ENCODE data around the gene TIMM22.
"Not testable (repeated sequence)": the region's sequence is repeated elsewhere in the genome, so short reads cannot be mapped to it uniquely, and the experiment has no call there.

The TIMM22 gene

GRCh38 chr17:973053-973452 lies 23.9 kb upstream of the TIMM22 start:
- no peak for DNase-seq (ENCODE audit: low read depth)

- DNase-seq (ENCODE audit: low read depth) = not testable (repeated sequence)
These were observed 22.2 kb upstream of the TIMM22 start for GRCh38 chr17:974778-975177.

- no peak for DNase-seq (ENCODE audit: low read depth)
These were observed 21.5 kb upstream of the TIMM22 start for GRCh38 chr17:975371-975915.

- DNase-seq (ENCODE audit: low read depth) = no peak
These were observed 20.6 kb upstream of the TIMM22 start for GRCh38 chr17:976312-976711.

DNA sequence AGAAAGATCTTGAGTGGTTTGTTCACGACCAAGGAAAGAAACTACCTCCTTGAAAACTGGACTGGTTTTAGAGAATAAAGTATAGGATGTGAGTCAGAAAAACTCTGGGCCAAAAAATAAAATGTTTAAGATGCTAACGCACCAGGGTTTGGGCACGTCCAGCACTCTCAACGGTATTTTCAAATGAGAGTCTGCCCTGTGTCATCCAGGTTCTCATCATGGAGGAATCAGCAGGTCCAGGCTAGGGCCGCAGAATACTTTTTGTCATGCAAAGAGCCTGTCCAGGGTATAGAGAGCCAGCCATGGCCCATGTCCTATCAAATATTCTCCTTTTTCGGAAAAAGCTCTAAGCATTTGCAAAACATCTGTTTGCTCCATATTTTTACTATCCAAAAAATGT lies 19.8 kb upstream of the TIMM22 start:
- DNase-seq (ENCODE audit: low read depth) = peak; percentile 74

GRCh38 chr17:978103-979093 lies 18.5 kb upstream of the TIMM22 start:
- peak; percentile 56 for DNase-seq (ENCODE audit: low read depth)

DNA sequence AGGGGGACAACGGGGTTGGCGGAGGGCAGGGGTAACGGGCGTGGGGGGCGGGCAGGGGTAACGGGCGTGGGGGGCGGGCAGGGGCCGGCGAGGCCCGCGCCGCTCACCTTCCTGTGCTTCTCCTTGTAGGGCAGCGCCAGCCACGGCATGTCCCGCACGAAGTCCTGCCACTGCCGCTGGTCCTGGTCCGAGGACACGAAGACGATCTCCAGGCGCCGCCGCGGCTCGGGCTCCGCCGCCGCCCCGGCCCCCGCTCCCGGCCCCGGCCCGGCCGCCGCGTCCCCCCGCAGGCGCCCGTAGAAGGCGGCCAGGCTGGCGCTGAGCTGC lies 17.8 kb upstream of the TIMM22 start:
- no peak for DNase-seq (ENCODE audit: low read depth)

GRCh38 chr17:979539-980405 lies 17.2 kb upstream of the TIMM22 start, which contains the start of gene NXN:
Gene NXN, minus strand, starts transcription at chr17:979776.
- peak; percentile 79 for DNase-seq (ENCODE audit: low read depth)

DNA sequence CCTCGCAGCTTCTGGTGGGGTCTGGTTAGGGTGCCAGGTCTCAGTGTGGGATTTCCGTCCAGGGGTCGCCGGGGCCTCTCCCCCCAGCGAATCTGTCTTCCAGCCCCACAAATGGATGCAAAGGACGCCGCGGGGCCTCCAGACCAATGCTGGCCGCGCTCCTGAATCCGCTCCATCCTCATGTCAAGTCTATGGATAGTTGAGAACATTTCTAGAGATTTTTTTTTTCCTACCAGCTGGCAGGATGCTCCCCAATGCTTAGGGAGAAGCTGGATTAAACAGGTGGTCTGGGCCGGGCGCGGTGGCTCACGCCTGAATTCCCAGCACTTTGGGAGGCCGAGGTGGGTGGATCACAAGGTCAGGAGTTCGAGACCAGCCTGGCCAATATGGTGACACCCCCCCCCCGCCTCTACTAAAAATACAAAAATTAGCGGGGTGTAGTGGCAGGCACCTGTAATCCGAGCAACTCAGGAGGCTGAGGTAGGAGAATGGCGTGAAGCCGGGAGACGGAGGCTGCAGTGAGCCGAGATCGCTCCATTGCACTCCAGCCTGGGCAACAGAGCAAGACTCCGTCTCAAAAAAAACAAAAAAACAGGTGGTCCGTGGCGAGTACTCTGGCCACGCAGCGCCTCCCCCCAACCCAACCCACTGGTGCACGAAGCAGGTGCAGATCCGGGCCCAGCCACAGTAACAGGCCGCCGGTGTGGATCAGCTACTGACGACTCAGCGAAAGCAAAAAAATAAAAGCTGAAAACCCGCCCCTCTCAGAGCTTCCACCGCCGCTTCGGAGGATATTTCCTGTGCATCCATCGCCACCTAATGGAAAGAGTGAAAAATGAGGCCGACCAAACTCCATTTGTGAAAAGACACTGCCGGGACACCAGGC lies 16.3 kb upstream of the TIMM22 start:
- DNase-seq (ENCODE audit: low read depth) = peak; percentile 94

GRCh38 chr17:981292-981658 lies 15.7 kb upstream of the TIMM22 start:
- no peak for DNase-seq (ENCODE audit: low read depth)

DNA sequence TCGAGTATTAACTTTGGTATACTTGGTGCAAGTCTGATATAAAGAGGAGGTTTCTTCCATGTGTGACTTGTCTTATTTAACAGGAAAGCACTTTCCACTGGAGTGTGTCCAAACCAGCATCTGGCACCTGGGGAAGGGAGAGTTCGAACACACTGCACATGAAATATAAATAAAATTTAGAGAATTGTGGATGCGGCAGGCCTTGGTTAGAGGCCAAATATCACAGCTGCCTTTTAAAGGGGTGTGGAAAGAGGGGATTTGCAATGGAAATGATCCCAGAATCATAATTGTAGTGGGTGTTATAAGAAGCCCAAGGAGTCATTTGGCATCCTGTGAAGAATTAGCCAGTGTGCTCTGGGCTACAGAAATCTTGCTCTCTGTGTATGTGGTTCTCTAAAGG lies 13.0 kb upstream of the TIMM22 start:
- no peak for DNase-seq (ENCODE audit: low read depth)

DNA sequence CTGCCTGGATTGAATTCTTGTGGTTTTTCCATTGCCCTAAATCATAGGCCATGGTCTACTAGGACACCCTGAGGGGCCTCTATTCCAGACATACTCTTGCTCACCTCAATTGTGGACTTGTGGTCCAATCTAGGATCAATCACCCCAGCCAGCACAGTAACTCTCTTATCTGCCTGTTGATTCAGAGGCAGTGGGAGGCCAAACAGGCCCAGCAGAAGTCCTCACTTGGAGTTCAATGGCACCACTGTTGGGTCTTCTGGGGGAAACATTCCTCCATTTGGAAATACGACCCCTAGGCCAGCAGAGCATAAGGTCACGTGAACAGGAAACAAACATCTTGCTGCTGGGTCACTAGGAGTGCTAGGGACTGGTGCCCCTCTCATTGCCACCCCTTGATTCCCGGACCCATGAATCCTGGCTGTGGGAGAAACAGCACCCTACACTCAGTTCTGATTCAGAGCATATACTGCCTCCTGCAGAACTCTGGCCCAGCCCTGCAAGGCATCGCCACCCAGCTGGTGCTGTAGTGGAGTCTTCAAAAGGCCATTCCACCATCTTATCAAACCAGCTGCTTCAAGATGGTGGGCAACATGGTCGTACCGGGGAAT lies 10.5 kb upstream of the TIMM22 start:
- no peak for DNase-seq (ENCODE audit: low read depth)

DNA sequence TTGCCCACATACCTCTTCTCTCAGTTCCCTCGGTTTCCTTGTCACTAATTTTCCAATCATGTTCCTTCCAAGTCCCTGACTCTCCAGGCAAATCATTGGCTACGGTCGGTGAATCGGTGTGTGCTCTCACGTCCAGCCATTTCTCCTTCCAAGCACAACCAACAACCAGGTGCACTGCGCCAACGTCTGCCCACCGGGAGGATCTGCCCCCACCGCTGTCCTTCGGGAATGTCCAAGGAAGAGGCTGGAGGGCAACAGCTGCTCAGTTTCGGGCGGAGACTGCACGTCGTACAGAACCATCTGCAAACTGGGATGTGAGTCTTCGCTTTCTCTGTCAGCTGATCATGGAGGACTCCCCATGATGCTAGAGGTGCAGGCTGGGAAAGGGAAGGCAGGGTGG lies 9.0 kb upstream of the TIMM22 start:
- DNase-seq (ENCODE audit: low read depth) = no peak

GRCh38 chr17:988561-988960 lies 8.4 kb upstream of the TIMM22 start:
- DNase-seq (ENCODE audit: low read depth) = no peak

DNA sequence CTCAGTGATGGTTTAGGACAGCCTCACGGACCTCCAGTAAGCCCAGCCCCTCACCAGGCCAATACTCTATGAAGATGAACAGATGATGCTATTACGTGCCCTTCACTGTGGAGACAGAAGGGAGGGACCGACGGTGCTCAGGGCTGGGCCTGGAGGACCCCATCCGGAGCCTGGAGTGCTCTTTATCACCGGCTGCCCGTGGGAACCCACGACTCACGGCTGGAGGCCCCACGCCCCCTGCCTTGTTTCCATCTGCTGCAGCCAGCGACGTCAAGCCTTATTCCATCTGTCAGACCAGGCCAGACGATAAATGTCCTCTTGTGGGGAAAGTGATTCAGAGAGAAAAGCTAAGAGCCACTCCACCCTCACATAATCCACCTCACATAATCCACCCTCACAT lies 4.0 kb upstream of the TIMM22 start:
- no peak for DNase-seq (ENCODE audit: low read depth)

GRCh38 chr17:995324-995723 lies 1.6 kb upstream of the TIMM22 start:
- not testable (repeated sequence) for DNase-seq (ENCODE audit: low read depth)

DNA sequence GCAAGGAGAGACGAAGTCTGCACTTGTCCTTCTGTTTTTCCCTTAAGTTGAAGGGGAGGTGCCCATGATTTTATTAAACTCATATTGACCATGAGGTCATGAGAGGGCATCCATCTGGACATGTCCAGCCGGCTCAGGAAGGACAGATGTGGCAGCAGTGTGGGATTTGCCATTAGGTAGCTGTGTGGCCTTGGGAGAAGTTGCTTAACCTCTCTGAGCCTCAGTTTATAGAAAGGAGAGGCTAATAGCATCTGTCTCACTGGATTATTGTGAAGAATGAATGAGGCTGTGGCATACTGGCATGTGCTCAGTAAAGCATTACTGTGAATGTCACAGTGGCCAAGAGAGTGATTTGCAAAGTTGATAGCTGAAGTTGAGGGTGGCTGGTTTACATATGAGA lies 1.2 kb downstream of the TIMM22 start:
- DNase-seq (ENCODE audit: low read depth) = no peak

DNA sequence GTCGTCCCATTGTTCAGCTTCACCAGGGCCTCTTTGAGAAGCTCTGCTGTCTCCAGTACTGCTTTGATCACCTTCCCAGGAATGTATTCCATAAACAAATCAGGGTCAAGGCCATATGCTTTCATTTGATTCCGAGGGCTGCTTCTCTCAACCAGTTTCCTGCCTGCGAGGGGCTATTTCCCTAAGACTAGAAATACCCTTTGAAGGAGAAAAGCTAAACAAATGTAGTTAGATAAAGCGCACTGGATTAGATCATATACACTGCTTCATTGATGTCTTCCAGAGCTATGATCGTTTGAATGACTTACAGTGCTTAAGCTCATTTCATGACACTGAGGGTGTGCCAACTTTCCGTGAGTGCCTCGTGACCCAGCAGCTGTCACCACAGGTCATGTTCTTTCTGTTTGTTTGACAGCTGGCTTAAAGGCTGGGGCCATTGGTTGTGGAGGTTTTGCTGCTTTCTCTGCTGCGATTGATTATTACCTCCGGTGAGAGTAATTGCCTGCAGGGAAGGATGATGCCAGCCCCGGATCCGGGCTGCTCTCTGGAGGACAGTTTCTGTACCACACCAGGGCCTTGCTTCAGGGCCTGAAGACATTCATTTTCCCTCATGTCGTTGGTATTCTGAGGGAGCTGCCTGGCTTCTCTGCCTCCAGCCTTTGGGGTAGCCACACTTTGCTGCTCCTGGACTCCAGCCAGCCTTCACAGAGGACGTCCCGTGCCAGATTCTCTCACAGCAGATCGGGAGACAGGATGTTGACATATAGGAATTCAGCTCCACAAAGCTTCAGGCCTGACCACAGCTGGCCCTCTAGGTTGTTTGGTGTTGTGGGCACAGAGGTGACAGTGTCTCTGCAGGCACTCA lies 3.9 kb downstream of the TIMM22 start:
- DNase-seq (ENCODE audit: low read depth) = peak; percentile 75

GRCh38 chr17:1001640-1002411 lies 4.9 kb downstream of the TIMM22 start:
- DNase-seq (ENCODE audit: low read depth) = peak; percentile 69

GRCh38 chr17:1002412-1002753 lies 5.5 kb downstream of the TIMM22 start:
- DNase-seq (ENCODE audit: low read depth) = peak; percentile 23

All from ELR (cell line).